Measurements from ENCODE around the gene ZNF22.

ZNF22 gene

GRCh38 chr10:44965651-44966097, 35.0 kb upstream of the ZNF22 start:
- DNase-seq, result peak; percentile 49

- no peak for DNase-seq
These were observed 34.5 kb upstream of the ZNF22 start for GRCh38 chr10:44966129-44966815.

DNA sequence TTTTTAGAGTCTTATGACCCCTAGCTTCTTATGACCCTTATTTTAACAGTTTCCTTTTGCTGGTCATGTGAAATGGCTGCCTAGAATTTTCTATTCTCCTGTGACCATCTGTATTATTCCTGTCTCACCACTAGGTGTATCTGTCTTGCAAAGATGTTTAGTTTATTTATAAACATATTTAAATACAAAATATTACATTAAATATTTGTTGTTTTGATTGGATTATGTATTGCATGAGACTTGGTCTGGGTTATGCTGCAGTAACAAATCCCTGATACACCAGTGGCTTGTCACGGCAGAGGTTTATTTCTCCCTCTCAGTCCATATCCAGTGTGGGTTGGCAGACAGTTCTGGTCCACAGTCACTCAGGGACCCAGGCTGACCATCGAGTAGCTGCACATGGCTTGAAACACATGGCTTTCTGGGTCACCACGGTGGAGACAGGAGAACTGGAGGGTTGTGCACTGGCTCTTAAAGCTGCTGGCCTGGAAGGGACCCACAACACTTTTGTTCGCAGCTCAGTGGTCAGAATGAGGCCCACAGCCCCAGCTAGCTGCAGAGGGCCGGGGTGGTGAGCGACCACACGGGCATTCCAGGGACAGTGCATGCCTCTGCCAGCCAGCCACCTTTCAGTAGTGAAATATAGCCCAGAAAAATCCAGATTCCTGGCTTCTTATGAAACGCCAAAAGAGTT, 33.8 kb upstream of the ZNF22 start:
- peak; percentile 57 for DNase-seq

DNA sequence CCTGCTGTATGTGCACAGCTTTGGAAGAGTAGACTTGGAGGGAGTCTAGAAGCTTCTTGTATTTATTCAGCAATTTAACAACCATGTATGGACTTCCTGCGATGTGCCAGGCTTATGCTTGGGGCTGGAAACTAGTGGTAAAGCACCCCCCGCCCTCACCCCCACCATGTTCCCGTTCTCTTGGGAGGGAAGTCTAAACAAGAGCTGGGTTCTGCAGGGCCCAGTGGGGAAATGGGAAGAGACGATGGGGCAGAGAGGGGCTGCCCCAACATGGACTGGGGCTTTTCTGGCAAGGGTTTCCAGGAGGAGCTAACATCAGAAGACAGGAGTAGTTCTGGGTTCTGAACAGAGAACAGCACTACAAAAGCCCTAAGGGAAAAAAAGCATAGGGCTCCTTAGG, 33.1 kb upstream of the ZNF22 start:
- no peak for DNase-seq

- no peak for DNase-seq
These were observed 32.6 kb upstream of the ZNF22 start for GRCh38 chr10:44968091-44968490.

- DNase-seq, result no peak
These were observed 32.0 kb upstream of the ZNF22 start for GRCh38 chr10:44968500-44969400.

DNA sequence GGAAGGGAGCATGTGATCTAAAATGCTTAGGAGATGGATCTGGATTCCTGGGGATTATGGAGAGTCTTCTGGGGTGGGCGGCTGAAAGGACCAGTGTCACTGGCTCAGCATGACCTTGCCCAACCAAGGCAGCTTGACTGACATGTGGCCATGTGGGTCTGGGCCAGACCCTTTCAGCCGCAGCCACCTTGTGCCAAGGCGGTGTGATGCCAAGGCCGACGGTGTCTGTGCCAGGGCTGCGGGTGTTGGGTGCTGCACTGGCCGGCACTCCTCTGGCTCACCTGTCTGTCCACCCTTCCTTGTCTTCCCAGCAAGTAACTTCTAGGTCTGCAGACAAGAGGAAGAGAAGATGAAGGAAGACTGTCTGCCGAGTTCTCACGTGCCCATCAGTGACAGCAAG, 30.9 kb upstream of the ZNF22 start:
- DNase-seq, result no peak

DNA sequence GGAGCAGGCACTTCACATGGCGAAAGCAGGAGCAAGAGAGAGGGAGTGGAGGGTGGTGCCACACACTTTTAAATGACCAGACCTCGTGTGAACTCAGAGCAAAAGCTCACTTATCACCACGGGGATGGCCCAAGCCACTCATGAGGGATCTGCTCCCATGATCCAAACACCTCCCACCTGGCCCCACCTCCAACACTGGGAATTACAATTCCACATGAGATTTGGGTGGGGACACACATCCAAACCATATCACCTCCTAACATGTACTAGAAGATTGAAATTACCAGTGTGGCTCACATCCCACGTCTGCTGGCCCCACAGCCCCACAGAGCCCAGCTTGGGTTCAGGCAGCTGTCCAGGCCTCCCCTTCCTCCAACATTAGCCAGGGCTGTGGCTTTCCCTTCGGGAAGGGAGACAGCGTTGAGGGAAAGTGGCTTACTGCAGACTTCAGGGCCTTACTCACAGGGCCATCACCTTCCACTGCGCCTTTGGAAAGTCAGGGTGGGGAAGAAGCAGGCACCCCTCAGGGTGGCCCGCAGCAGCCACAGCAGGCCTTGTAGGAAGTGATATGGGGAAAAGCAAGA, 29.8 kb upstream of the ZNF22 start:
- no peak for DNase-seq

- DNase-seq, result no peak
These were observed 29.3 kb upstream of the ZNF22 start for GRCh38 chr10:44971434-44971833.

GRCh38 chr10:44971935-44972757, 28.6 kb upstream of the ZNF22 start:
- no peak for DNase-seq

GRCh38 chr10:44972874-44973306, 27.8 kb upstream of the ZNF22 start:
- no peak for DNase-seq

DNA sequence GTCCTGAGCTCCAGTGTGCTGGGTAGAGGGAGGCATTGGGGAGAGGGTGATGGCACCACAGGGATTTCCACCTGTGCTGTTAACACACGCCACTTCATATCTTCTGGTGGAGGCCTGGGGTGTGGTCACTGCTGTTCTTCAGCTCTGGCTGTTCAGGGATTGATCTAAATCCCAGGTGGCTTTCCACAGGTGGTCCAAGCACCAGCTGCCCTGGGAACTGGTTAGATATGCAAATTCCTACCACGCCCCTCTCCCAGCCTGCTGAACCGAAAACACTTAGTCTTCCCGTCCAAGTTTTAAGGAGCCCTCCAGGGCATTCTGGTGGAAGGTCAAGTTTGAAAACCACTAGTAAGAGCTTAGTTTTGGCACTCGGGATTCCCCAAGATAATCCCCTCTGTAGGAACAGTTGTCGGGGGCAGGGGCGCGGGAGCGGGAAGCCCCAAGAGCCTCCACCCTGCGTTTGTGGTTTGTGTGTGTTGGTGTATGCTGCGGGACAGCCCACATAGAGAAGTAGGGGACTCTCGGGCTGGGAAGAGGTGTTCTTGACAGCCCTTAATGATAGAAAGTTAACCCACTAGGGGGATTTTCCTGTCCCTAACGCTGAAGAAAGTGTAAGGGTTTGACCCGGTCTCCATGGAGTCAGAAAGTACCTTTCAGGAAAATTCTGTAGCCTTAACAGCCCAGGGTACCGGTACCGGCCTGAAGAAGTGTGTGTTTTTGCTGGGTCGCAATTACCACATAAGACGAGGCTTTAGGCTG, 27.2 kb upstream of the ZNF22 start:
- DNase-seq, result no peak

DNA sequence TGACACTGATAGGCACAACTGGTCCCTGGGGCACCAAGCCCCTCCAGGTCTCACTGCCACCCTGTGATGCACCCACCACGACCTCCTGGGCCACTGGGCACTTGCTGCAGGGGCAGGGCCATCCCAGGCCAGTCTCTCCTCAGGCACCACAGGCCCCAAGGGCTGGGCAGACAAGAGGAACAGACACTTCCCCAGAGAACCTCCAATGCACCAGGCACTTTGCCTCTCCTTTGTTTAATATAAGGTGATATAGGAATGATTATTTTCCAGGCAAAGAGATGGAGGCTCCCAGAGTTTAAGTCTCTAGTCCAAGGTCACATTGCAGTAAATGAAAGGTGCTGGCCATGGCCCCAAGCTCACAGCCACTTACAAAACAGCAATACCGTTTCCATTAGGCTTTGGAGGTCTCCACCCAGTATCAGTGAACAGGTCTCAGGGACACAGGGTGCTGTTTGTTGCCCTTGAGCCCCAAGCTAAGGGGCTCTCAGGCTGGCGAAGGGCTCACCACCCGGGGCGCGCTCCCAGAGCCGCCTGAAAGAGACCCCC, 26.6 kb upstream of the ZNF22 start:
- no peak for DNase-seq

DNA sequence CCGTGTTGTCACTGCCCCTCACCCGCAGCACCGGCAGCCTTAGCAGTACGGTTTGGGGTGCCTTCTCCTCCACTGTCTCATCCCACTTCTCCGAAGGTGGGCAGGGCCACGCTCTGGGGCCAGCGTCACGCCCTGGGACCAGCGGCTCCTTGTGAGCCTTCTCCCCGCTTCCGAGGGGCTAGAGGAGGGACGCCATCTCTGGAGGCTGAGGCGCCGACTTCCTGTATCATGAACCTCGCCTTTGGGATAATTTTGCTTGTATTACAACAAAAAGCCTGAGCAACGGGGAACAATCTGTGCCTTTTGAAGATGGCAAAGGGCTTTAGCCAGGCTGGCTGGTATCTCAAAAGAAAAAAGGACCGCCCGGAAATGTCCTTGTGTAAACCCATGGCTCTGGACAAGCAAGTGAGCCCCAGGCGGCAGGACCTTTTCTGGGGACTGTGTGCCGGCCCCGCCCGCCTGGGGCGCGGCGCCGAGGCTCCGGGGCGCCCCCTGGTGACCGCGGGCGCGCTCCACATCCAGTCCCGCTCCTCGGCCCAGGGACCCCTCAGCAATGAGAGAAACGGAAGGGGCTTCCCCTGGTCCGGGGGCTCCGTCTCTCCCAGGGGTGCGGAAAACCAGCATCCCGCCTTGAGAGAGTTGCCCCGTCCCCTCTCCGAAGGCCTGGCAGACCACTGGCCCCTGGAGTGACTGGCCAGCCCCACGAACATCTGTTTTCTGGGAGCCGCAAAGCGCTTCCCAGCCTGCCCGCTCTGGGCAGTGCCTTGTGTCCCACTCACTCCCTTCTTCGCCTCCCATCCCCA, 25.9 kb upstream of the ZNF22 start:
- DNase-seq, result peak; percentile 89

DNA sequence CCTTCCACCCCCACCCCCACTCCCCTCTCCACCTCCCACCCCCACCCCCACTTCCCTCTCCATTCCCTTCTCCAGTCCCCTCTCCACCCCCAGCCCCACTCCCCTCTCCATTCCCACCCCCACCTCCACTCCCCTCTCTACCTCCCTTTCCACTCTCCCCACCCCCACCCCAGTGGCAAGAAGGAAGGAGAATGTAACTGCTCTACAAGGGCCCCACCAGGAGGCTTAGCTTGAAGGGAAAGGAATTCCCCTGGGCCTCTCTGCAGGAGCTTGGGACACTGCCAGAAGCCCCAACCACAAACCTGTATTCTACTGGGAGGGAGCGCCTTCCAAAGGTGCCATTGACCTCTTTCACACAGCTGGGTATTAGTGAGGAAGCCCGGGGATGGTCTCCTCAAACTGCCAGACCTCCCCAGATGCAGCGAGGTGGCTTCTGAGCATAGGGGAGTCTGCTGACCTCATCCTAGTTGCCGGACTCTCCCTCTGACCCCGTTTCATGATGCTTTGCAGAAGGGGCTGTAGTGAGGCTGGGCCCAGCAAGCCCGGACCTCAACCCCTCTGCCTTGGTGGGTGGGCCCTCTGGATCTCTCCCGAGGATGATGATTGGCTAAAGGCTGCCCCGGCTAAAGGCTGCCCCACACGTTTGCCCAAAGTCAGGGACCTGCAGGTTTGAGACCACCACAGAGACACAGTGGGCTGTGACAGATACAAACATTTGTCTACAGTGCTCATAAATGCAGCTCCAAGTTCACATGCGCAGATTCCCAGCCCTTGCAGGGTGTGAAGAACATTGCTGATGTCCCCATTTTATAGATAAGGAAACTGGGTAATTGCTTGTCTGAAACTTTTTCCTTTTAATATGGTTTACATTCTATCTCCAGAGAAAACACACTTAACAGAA, 25.0 kb upstream of the ZNF22 start:
- DNase-seq, result peak; percentile 81

- no peak for DNase-seq
These were observed 24.1 kb upstream of the ZNF22 start for GRCh38 chr10:44976352-44977198.

- DNase-seq, result no peak
These were observed 23.2 kb upstream of the ZNF22 start for GRCh38 chr10:44977287-44978212.
